K562 (cell line): Measurements from ENCODE around the gene IGIP. TPM values are rescaled to one million over a fixed set of nuclear protein-coding genes. Genes with fewer than 3 reads are reported as not detected.

Experiments used
- BRF1 ChIP-seq: IDR thresholded peaks from 3 replicates; pipeline ENCODE4 v1.6.1; 2011; ENCODE audit warnings: borderline replicate concordance, mild to moderate bottlenecking; ENCODE audit not compliant: insufficient read length; ENCODE audit errors: extremely low read depth
- CBFA2T2 ChIP-seq: fragments of 450-650 bp; conservative IDR thresholded peaks from 2 replicates; pipeline ENCODE4 v1.6.1; 2017; ENCODE audit warnings: mild to moderate bottlenecking
- ESRRA ChIP-seq: fragments of 450-650 bp; IDR thresholded peaks from 2 replicates; pipeline ENCODE4 v1.6.1; 2014; ENCODE audit warnings: low read depth, mild to moderate bottlenecking, moderate library complexity, borderline replicate concordance
- FOXJ3 ChIP-seq: sonication (generic); formaldehyde crosslinking; IDR thresholded peaks from 2 replicates; pipeline ENCODE4 v1.4.0; 2020; ENCODE audit warnings: mild to moderate bottlenecking, missing genetic modification reagents
- HNRNPK ChIP-seq: fragments of 200-400 bp; formaldehyde crosslinking; IDR thresholded peaks from one replicate; pipeline ENCODE4 v1.6.1; 2018; ENCODE audit warnings: mild to moderate bottlenecking, low read depth, low read length; ENCODE audit not compliant: poor library complexity, severe bottlenecking
- ILF3 ChIP-seq: fragments of 450-650 bp; IDR thresholded peaks from 2 replicates; pipeline ENCODE4 v1.6.1; 2018; ENCODE audit warnings: antibody characterized with exemption, mild to moderate bottlenecking, moderate library complexity, borderline replicate concordance
- LARP7 ChIP-seq: fragments of 450-650 bp; IDR thresholded peaks from 2 replicates; pipeline ENCODE4 v1.6.1; 2016
- MECOM ChIP-seq: fragments of 250-450 bp; sonication (Bioruptor Pico); IDR thresholded peaks from 2 replicates; pipeline ENCODE4 v1.8.0; 2022; ENCODE audit warnings: inconsistent platforms
- NEUROD1 ChIP-seq: fragments of 150-350 bp; IDR thresholded peaks from 2 replicates; pipeline ENCODE4 v1.6.1; 2014; ENCODE audit warnings: borderline replicate concordance, low read length, low read depth; ENCODE audit not compliant: partially characterized antibody
- PML ChIP-seq: IDR thresholded peaks from 2 replicates; pipeline ENCODE4 v1.6.1; 2012; ENCODE audit warnings: low read length, inconsistent platforms
- PRMT5 ChIP-seq: sonication (generic); formaldehyde crosslinking; IDR thresholded peaks from 2 replicates; pipeline ENCODE4 v1.5.0; 2020; ENCODE audit warnings: missing genetic modification reagents
- SAP30 ChIP-seq: fragments of 200-600 bp; sonication (generic); IDR thresholded peaks from 2 replicates; pipeline ENCODE4 v1.6.1; 2012; ENCODE audit warnings: borderline replicate concordance, low read depth, mild to moderate bottlenecking, moderate library complexity, low read length, control low read depth, inconsistent platforms; ENCODE audit not compliant: insufficient read depth, poor library complexity, severe bottlenecking
- ZC3H8 ChIP-seq: fragments of 450-650 bp; IDR thresholded peaks from 2 replicates; pipeline ENCODE4 v1.6.1; 2017
- ZNF124 ChIP-seq: sonication (generic); formaldehyde crosslinking; IDR thresholded peaks from 2 replicates; pipeline ENCODE4 v1.8.1; 2022; ENCODE audit warnings: missing genetic modification reagents
- ZNF589 ChIP-seq: fragments of 200-800 bp; sonication (Bioruptor generic); IDR thresholded peaks from 2 replicates; pipeline ENCODE4 v1.6.1; 2016; ENCODE audit warnings: low read depth, missing genetic modification characterization, missing compliant biosample characterization
- polyA plus RNA-seq, 8 experiments: library from polyadenylated mRNA; depleted of rRNA in 4 of 8; stranded (reverse) in 5 of 8; unstranded in 3 of 8; fragments of >200 nt; fragmentation: Nextera tagmentation in 2 of 8; fragmentation: Illumina TruSeq in 1 of 8; extraction: Ambion mirVana in 2 of 8; extraction: Trizol in 1 of 8; gene quantifications; 2 replicates each; pipeline versions ENCODE4 v1.2.1 to v1.2.3, GENCODE V29; 2011 to 2014; ENCODE audit warnings: inconsistent platforms in 1 of 8, missing spikeins in 1 of 8
- total RNA-seq, 7 experiments: library from RNA; depleted of rRNA in 6 of 7; stranded (reverse); fragments of >200 nt in 6 of 7; fragmentation: Illumina TruSeq in 2 of 7; extraction: Trizol in 2 of 7; gene quantifications; 2 replicates each; pipeline versions ENCODE4 v1.2.1 to v1.2.3, GENCODE V29; 2011 to 2021; ENCODE audit warnings: low replicate concordance in 1 of 7
- TF ChIP-seq, protein P1 (sequence below): fragments of 200-800 bp; sonication (Bioruptor generic); IDR thresholded peaks from 2 replicates; pipeline ENCODE4 v1.6.1; 2016; ENCODE audit warnings: missing genetic modification characterization, missing compliant biosample characterization
- TF ChIP-seq, protein P2 (sequence below), 3 experiments: fragments of 200-800 bp in 1 of 3; sonication (Bioruptor generic) in 1 of 3; sonication (generic) in 1 of 3; formaldehyde crosslinking in 1 of 3; IDR thresholded peaks; 2 replicates each; pipeline versions ENCODE4 v1.6.1 to v1.8.0; 2016 to 2022; ENCODE audit warnings: mild to moderate bottlenecking in 2 of 3, missing compliant biosample characterization in 2 of 3, missing genetic modification characterization in 2 of 3, missing genetic modification reagents in 1 of 3
- TF ChIP-seq, protein P3 (sequence below): fragments of 250-450 bp; sonication (Bioruptor Pico); IDR thresholded peaks from 2 replicates; pipeline ENCODE4 v1.8.0; 2022; ENCODE audit warnings: inconsistent platforms

Gene IGIP
- total and polyA plus RNA-seq, 9 of the 15 experiments (the other 6 are each of a cell fraction or from before 2014, with no cell fraction given), result 0.52 to 1.6 (median 1.2) TPM

DNA sequence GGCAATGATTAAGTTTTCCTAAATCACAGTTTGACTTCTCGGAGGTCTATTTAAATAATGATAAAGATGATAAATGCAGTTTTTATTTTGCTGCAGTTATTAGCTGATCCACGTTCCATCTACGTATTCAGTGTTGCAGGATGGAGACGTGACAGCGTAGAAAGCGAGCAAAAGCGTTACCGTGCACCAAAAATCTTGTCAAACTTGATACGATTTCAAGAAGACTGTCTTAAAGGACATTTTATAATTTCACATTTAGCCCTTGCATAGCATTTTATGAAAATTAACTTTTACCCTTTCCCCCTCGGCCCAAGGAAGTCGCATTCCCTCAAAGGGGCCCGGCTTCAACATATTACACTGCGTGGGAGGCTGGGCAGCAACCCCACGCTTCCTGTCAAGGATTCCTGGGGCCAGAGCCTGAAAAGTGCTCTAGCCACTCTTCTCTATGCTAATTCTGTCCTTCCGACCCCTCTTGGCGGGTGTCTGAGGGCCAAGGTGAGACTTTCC is 18.9 kb upstream of the IGIP start (continued):
- TF ChIP-seq PML (no peak), ZNF124 (no peak), ESRRA (0 out of 2 replicates have a peak, but pooled peaks have one; percentile 6), LARP7 (no peak), FOXJ3 (CRISPR knock-in tag) (no peak), NEUROD1 (no peak), HNRNPK (no peak), ZC3H8 (no peak), MECOM (CRISPR knock-in tag) (no peak), SAP30 (no peak), ILF3 (no peak), PRMT5 (CRISPR knock-in tag) (no peak), ZNF589 (0 out of 2 replicates have a peak, but pooled peaks have one; percentile 20), CBFA2T2 (no peak), BRF1 (no peak)
- TF ChIP-seq, protein P1, sequence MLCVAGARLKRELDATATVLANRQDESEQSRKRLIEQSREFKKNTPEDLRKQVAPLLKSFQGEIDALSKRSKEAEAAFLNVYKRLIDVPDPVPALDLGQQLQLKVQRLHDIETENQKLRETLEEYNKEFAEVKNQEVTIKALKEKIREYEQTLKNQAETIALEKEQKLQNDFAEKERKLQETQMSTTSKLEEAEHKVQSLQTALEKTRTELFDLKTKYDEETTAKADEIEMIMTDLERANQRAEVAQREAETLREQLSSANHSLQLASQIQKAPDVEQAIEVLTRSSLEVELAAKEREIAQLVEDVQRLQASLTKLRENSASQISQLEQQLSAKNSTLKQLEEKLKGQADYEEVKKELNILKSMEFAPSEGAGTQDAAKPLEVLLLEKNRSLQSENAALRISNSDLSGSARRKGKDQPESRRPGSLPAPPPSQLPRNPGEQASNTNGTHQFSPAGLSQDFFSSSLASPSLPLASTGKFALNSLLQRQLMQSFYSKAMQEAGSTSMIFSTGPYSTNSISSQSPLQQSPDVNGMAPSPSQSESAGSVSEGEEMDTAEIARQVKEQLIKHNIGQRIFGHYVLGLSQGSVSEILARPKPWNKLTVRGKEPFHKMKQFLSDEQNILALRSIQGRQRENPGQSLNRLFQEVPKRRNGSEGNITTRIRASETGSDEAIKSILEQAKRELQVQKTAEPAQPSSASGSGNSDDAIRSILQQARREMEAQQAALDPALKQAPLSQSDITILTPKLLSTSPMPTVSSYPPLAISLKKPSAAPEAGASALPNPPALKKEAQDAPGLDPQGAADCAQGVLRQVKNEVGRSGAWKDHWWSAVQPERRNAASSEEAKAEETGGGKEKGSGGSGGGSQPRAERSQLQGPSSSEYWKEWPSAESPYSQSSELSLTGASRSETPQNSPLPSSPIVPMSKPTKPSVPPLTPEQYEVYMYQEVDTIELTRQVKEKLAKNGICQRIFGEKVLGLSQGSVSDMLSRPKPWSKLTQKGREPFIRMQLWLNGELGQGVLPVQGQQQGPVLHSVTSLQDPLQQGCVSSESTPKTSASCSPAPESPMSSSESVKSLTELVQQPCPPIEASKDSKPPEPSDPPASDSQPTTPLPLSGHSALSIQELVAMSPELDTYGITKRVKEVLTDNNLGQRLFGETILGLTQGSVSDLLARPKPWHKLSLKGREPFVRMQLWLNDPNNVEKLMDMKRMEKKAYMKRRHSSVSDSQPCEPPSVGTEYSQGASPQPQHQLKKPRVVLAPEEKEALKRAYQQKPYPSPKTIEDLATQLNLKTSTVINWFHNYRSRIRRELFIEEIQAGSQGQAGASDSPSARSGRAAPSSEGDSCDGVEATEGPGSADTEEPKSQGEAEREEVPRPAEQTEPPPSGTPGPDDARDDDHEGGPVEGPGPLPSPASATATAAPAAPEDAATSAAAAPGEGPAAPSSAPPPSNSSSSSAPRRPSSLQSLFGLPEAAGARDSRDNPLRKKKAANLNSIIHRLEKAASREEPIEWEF, result 0 out of 2 replicates have a peak, but pooled peaks have one; percentile 54
- TF ChIP-seq, protein P2, sequence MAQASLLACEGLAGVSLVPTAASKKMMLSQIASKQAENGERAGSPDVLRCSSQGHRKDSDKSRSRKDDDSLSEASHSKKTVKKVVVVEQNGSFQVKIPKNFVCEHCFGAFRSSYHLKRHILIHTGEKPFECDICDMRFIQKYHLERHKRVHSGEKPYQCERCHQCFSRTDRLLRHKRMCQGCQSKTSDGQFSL (CRISPR knock-in tag; IDR thresholded peaks at IDR 0.05), result peak; percentile 56; the same call in 1 of the 2 replicates
- TF ChIP-seq, protein P2 (tag; IDR thresholded peaks at IDR 0.05), result no peak
- TF ChIP-seq, protein P3, sequence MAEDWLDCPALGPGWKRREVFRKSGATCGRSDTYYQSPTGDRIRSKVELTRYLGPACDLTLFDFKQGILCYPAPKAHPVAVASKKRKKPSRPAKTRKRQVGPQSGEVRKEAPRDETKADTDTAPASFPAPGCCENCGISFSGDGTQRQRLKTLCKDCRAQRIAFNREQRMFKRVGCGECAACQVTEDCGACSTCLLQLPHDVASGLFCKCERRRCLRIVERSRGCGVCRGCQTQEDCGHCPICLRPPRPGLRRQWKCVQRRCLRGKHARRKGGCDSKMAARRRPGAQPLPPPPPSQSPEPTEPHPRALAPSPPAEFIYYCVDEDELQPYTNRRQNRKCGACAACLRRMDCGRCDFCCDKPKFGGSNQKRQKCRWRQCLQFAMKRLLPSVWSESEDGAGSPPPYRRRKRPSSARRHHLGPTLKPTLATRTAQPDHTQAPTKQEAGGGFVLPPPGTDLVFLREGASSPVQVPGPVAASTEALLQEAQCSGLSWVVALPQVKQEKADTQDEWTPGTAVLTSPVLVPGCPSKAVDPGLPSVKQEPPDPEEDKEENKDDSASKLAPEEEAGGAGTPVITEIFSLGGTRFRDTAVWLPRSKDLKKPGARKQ (CRISPR knock-in tag), result 0 out of 2 replicates have a peak, but pooled peaks have one; percentile 64
- TF ChIP-seq, all 486 proteins: peak for 18
